PC-3 (cell line): ENCODE measurements around the gene NHLH1. TPM values are rescaled to one million over a fixed set of nuclear protein-coding genes. Genes with fewer than 3 reads are reported as not detected.

Experiments
- ATAC-seq: fragments of 200-7000 bp; cut with Tn5 transposase; 2 replicates; pipeline ENCODE4 v1.9.1; 2020; ENCODE audit warnings: mild to moderate bottlenecking, moderate library complexity
- BruUV-seq: library from RNA; stranded (reverse); fragments of 400-500 nt; replicated peaks from 2 replicates; lab custom pipeline; 2021; lab: Mats Ljungman, UMichigan
- CTCF ChIA-PET: fragments of 300-600 bp; sonication (Branson Sonifier 250); formaldehyde crosslinking; loops from one replicate; lab custom pipeline; 2022; ENCODE audit warnings: antibody characterized with exemption; lab: Charles Lee
- POLR2A ChIA-PET: fragments of 300-600 bp; sonication (Branson Sonifier 250); formaldehyde crosslinking; loops from one replicate; lab custom pipeline; 2022; ENCODE audit warnings: antibody characterized with exemption; ENCODE audit not compliant: unreplicated experiment; lab: Charles Lee
- DNase-seq: peaks from one replicate; pipeline ENCODE4 v3.0.0-alpha.2; 2015
- H2AFZ ChIP-seq: fragments of 300-600 bp; sonication (generic); 2 replicates; pipeline ENCODE4 v1.6.0; 2016; ENCODE audit warnings: antibody characterized with exemption, low read length
- H3F3A ChIP-seq: fragments of 300-600 bp; sonication (generic); one replicate; pipeline ENCODE4 v1.6.0; 2017; ENCODE audit warnings: antibody characterized with exemption, low read length, control low read depth, mild to moderate bottlenecking; ENCODE audit not compliant: unreplicated experiment
- H3K27ac ChIP-seq: fragments of 300-600 bp; sonication (generic); 2 replicates; pipeline ENCODE4 v1.5.1; 2016; ENCODE audit warnings: mild to moderate bottlenecking, low read length
- H3K27me3 ChIP-seq: fragments of 300-600 bp; sonication (generic); 2 replicates; pipeline ENCODE4 v1.6.1; 2016; ENCODE audit warnings: low read length, mixed read lengths
- H3K36me3 ChIP-seq: fragments of 300-600 bp; sonication (generic); 2 replicates; pipeline ENCODE4 v1.6.1; 2016; ENCODE audit warnings: low read depth, mixed run types, low read length, mixed read lengths
- H3K4me1 ChIP-seq: fragments of 300-600 bp; sonication (generic); 2 replicates; pipeline ENCODE4 v1.5.1; 2016; ENCODE audit warnings: low read length; ENCODE audit not compliant: insufficient read depth
- H3K4me2 ChIP-seq: fragments of 300-600 bp; sonication (generic); 2 replicates; pipeline ENCODE4 v1.6.0; 2016; ENCODE audit warnings: low read length
- H3K4me3 ChIP-seq: fragments of 300-600 bp; sonication (generic); 2 replicates; pipeline ENCODE4 v1.5.1; 2016; ENCODE audit warnings: mild to moderate bottlenecking, low read length, mixed read lengths
- H3K79me2 ChIP-seq: fragments of 300-600 bp; sonication (generic); 2 replicates; pipeline ENCODE4 v1.6.1; 2017; ENCODE audit warnings: low read length, mixed read lengths
- H3K9ac ChIP-seq: fragments of 300-600 bp; sonication (generic); 2 replicates; pipeline ENCODE4 v1.6.0; 2016; ENCODE audit warnings: mild to moderate bottlenecking, low read length
- H3K9me2 ChIP-seq: fragments of 300-600 bp; sonication (generic); replicated peaks from 2 replicates; pipeline ENCODE4 v1.6.1; 2016; ENCODE audit warnings: mixed run types, low read length, mixed read lengths
- H3K9me3 ChIP-seq: fragments of 300-600 bp; sonication (generic); 2 replicates; pipeline ENCODE4 v1.6.1; 2016; ENCODE audit warnings: low read length, mixed read lengths
- H4K20me1 ChIP-seq: fragments of 300-600 bp; sonication (generic); 2 replicates; pipeline ENCODE4 v1.6.1; 2016; ENCODE audit warnings: low read length, mixed read lengths
- CTCF ChIP-seq: fragments of 300-600 bp; sonication (generic); conservative IDR thresholded peaks from 2 replicates; pipeline ENCODE4 v1.5.1; 2017; ENCODE audit warnings: antibody characterized with exemption, low read depth, mild to moderate bottlenecking, low read length
- EZH2 ChIP-seq: fragments of 300-600 bp; sonication (generic); IDR thresholded peaks from one replicate; pipeline ENCODE4 v1.6.1; 2017; ENCODE audit warnings: antibody characterized with exemption, mild to moderate bottlenecking, low read length; ENCODE audit not compliant: unreplicated experiment
- EZH2phosphoT487 ChIP-seq: fragments of 300-600 bp; sonication (generic); IDR thresholded peaks from 2 replicates; pipeline ENCODE4 v1.6.1; 2018; ENCODE audit warnings: mild to moderate bottlenecking, antibody characterized with exemption, low read length, borderline replicate concordance
- intact Hi-C: fragments of 100-400 bp; cut with micrococcal nuclease; formaldehyde crosslinking; loops from 2 replicates; pipeline ENCODE4 v1.9.0; 2023
- total RNA-seq: library from RNA; depleted of rRNA; stranded (reverse); fragments of >200 nt; gene quantifications from 2 replicates; pipeline ENCODE4 v1.2.3, GENCODE V29; 2014

NHLH1 gene
- total RNA-seq, 1 experiment from 2014 or later: not detected

GRCh38 chr1:160344241-160344640 lies 22.6 kb upstream of the NHLH1 start:
- DNase-seq (no peak), ATAC-seq (no peak)
- Histone ChIP-seq H3K27me3 (no peaks in the 10 kb centered on the region), H3K27ac (no peak overlapping the region), H3K9me2 (no peaks in the 10 kb centered on the region), H3K9me3 (no peaks in the 10 kb centered on the region), H3K9ac (peak overlapping the region; percentile 95), H3K4me2 (peak overlapping the region; percentile 89), H2AFZ (no peak overlapping the region), H3K4me3 (peak overlapping the region; percentile 86), H3K36me3 (peaks cover 19% of the 10 kb centered on the region), H3K4me1 (peaks cover 21% of the 10 kb centered on the region), H3K79me2 (peaks cover 58% of the 10 kb centered on the region), H4K20me1 (peaks cover 23% of the 10 kb centered on the region), H3F3A (no peaks in the 10 kb centered on the region)
- intact Hi-C loops: no loop called here
- no TSS peak for BruUV-seq
- ChIA-PET CTCF (no interaction called here), POLR2A (no interaction called here)
- no peak for TF ChIP-seq EZH2
- no peak for TF ChIP-seq EZH2phosphoT487
- TF ChIP-seq CTCF: no peak

GRCh38 chr1:160344936-160345335 lies 21.9 kb upstream of the NHLH1 start:
- ATAC-seq: no peak
- Histone ChIP-seq H3K9me3 (no peaks in the 10 kb centered on the region), H2AFZ (no peak overlapping the region), H3K4me3 (peak overlapping the region; percentile 86; the same call in 1 of the 2 replicates), H3K27me3 (no peaks in the 10 kb centered on the region), H3F3A (no peaks in the 10 kb centered on the region), H3K4me1 (peaks cover 21% of the 10 kb centered on the region), H3K27ac (no peak overlapping the region), H3K4me2 (no peak overlapping the region), H3K79me2 (peaks cover 51% of the 10 kb centered on the region), H3K36me3 (peaks cover 19% of the 10 kb centered on the region), H3K9me2 (no peaks in the 10 kb centered on the region), H4K20me1 (peaks cover 23% of the 10 kb centered on the region), H3K9ac (no peak overlapping the region)
- intact Hi-C loops: no loop called here
- no peak for TF ChIP-seq EZH2
- TF ChIP-seq EZH2phosphoT487: no peak
- no peak for TF ChIP-seq CTCF
- DNase-seq: no peak
- ChIA-PET CTCF (interaction anchor here (0.6 kb wide), 1 partner anchor 132 kb away, joined by 5 read pairs; no protein-coding TSS in a partner anchor), POLR2A (no interaction called here)
- BruUV-seq: no TSS peak

DNA sequence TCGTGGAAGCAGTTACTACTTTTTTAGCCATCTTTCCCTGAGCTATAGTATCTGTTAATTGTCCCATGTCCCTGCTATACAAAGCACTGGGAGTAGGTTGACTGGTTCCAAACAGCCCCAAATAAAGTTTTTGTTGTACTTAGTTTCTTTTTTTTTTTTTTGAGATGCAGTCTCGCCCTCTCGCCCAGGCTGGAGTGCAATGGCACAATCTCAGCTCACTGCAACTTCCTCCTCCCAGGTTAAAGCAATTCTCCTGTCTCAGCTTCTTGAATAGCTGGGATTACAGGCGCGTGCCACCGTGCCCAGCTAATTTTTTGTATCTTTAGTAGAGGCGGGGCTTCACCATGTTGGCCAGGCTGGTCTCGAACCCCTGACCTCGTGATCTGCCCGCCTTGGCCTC lies 20.4 kb upstream of the NHLH1 start:
- H3K79me2 ChIP-seq: peaks cover 36% of the 10 kb centered on the region
- CTCF ChIA-PET: no interaction called here
- TF ChIP-seq EZH2: no peak
- TF ChIP-seq EZH2phosphoT487: no peak
- no peak for TF ChIP-seq CTCF

More for the DNA sequence above, 20.4 kb upstream of the NHLH1 start:
- intact Hi-C loops: no loop called here
- Histone ChIP-seq H4K20me1 (peaks cover 10% of the 10 kb centered on the region), H3K9me3 (no peaks in the 10 kb centered on the region), H3K4me2 (no peak overlapping the region), H3K36me3 (peaks cover 27% of the 10 kb centered on the region), H3K27me3 (no peaks in the 10 kb centered on the region), H3K9ac (no peak overlapping the region), H3K9me2 (no peaks in the 10 kb centered on the region), H3K4me3 (no peak overlapping the region), H3F3A (no peaks in the 10 kb centered on the region), H2AFZ (no peak overlapping the region), H3K4me1 (peaks cover 13% of the 10 kb centered on the region), H3K27ac (no peak overlapping the region)
- POLR2A ChIA-PET: no interaction called here
- ATAC-seq (no peak), DNase-seq (no peak)
- no TSS peak for BruUV-seq
